HS-27A (cell line): ENCODE measurements around the gene MT1G.
"Not testable (repeated sequence)": the region's sequence is repeated elsewhere in the genome, so short reads cannot be mapped to it uniquely, and the experiment has no call there.

ENCODE experiments used
- DNase-seq: peaks from one replicate; pipeline ENCODE4 v3.0.0-alpha.2; 2012; ENCODE audit warnings: low read depth, missing footprints

The MT1G gene

DNA sequence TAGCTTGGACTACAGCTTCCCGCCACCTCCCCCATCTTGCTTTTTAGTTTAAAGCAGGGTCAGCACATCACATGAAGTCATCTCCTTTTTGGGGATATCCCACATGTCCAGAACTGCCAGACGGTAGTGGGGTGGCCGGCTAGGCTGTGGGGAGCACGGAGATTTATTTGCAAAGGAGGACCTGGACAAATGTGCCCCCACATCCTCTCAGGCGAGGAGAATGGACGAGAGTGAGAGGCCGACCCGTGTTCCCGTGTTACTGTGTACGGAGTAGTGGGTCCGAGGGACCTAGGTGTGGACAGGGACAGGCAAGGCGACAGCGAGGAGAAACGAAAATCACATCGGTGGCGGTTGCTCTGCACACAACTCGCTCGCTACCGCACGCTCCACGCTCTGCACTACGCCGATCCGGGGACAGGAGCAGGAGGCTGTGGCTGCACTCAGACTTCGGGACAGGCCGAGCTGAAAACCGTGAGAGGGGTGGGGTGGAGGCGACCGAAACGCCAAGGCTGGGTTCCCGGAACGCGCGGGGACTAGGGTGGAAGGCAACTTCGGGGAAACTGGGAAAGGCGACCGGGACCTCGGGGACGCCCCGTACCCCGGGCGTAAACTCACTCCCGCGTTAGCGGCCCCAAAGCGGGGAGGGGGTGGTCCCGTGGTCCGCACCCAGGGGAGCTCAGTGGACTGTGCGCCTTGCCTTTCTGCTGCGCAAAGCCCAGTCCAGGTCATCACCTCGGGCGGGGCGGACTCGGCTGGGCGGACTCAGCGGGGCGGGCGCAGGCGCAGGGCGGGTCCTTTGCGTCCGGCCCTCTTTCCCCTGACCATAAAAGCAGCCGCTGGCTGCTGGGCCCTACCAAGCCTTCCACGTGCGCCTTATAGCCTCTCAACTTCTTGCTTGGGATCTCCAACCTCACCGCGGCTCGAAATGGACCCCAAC lies 29.8 kb downstream of the MT1G start, which contains the start of gene MT1A:
TSS of gene MT1A (plus strand) at position 853 of the 937 bp plus-strand sequence. CDS start at position 926, 73 bp downstream.
- no peak for DNase-seq

DNA sequence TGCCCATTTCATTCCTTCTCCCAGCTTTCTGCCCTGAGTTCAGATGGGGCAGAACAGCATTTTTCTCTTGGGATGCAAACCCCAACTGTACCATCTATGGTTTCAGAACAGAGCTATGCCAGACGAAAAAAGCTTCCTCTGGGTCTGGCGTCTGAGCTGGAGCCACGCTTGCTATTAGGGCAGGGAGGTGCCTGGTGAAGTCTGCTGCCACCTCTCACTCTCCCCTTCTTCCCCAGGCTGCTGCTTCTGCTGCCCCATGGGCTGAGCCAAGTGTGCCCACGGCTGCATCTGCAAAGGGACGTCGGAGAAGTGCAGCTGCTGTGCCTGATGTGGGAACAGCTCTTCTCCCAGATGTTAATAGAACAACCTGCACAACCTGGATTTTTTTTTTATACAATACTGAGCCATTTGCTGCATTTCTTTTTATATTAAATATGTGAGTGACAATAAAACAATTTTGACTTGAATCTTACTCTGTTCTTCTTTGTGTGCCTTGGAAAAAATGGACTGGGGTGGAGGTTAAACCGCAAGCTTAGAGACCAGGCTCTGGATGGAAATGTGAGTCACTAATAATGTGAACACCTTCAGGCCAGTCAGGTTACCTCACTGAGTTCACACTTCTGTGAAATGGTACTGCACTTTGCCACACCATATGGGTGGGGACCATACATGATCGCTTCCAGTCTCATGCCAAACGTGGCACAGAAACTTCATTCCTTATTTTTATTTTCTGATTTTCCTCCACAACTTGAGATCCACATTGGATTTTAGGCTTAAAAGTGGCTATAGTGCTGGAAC lies 31.1 kb downstream of the MT1G start:
- DNase-seq = no peak

DNA sequence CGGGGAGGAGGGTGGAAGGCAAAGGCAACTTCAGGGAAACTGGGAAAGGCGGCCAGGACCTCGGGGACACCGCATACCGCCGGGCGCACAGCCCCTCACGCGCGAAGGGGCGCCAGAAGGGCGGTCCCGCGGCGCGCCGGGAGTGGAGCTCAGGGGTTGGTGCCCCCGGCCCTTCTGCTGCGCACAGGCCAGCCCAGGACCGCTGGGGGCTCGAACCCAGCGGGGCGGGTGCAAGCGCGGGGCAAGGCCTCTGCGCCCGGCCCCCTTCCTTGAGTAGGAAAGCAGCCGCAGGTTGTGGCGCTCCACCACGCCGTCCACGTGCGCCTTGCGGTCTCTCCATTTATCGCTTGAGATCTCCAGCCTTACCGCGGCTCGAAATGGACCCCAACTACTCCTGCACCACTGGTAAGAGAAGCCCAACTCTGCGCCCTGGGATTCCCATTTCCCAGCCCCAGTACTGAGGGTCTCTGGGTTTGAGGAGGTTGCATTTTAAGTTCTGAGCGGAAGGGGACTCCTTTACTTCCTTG lies 32.4 kb downstream of the MT1G start:
- DNase-seq = no peak

DNA sequence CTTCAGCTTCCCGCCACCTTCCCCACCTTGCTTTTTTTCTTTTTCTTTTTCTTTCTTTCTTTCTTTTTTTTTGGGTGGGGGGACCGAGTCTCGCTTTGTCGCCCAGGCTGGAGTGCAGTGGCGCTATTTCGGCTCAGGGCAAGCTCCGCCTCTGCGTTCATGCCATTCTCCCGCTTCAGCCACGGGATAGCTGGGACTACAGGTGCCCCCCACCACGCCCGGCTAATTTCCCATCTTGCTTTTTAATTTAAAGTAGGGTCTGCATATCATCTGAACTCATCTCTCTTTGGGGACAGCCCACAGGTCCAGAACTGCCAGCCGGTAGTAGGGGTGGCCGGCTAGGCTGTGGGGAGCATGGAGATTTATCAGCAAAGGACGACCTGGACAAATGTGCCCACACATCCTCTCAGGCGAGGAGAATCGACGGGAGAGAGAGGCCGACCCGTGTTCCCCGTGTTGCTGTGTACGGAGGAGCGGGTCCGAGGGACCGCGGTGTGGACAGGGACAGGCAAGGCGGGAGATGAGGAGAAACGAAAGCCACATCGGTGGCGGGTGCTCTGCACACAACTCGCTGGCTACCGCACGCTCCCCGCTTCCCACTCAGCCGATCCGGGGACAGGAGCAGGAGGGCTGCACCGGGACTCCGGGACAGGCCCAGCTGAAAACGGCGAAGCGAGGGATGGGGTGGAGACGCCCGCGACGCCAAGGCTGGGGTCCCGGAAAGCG lies 33.0 kb downstream of the MT1G start:
- DNase-seq = no peak

DNA sequence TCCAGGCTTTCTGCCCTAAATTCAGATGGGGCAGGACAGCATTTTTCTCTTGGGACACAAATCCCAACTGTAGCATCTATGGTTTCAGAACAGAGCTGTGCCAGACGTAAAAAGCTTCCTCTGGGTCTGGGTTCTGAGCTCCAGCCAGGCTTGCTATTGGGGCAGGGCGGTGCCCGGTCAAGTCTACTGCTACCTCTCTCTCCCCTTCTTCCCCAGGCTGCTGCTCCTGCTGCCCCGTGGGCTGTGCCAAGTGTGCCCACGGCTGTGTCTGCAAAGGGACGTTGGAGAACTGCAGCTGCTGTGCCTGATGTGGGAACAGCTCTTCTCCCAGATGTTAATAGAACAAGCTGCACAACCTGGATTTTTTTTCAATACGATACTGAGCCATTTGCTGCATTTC lies 34.3 kb downstream of the MT1G start:
- DNase-seq = no peak

DNA sequence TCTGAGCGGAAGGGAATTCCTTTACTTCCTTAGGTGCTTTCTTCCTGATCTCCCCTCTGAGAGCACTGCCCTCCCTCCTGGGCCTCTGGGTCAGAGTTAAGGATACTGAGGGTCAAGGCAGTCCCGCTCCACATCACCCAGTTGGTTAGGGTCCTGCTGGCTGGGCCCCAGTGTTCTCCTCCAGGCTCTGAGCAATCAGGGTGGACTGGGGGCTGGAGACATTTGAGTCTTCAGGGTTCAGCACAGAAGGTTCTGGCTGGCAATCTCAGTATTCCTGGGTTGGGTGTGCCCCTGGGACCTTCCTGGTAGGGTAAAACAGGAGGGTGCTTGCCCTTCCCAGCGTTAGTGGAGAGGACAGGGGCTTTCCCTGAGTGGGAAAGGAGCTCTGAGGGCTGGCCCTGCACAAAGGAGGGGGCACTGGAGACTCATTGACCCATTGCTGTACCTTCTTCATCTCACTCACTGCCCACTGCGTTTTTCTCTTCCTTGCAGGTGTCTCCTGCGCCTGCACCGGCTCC lies 35.0 kb downstream of the MT1G start:
- no peak for DNase-seq

DNA sequence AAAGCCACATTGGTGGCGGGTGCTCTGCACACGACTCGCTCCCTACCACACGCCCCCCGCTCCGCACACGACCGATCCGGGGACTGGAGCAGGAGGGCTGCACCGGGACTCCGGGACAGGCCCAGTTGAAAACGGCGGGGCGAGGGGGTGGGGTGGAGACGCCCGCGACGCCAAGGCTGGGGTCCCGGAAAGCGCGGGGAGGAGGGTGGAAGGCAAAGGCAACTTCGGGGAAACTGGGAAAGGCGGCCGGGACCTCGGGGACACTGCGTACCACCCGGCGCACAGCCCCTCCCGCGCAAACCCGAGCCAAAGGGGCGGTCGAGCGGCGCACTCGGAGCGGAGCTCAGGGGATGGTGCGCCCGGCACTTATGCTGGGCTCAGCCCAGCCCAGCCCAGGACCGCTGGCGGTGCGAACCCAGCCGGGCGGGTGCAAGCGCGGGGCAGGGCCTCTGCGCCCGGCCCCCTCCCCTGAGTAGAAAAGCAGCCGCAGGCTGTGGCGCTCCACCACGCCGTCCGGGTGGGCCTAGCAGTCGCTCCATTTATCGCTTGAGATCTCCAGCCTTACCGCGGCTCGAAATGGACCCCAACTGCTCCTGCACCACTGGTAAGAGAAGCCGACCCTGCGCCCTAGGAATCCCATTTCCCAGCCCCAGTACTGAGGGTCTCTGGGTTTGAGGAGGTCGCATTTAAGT lies 35.6 kb downstream of the MT1G start, which contains the start of gene MT1M:
TSS of gene MT1M (plus strand) at position 504 of the 692 bp plus-strand sequence. CDS start at position 577, 73 bp downstream.
- DNase-seq = no peak

DNA sequence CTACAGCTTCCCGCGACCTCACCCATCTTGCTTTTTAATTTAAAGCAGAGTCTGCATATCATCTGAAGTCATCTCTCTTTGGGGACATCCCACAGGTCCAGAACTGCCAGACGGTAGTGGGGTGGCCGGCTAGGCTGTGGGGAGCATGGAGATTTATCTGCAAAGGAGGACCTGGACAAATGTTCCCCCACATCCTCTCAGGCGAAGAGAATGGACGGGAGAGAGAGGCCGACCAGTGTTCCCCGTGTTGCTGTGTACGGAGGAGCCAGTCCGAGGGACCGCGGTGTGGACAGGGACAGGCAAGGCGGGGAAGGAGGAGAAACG lies 36.1 kb downstream of the MT1G start:
- no peak for DNase-seq

DNA sequence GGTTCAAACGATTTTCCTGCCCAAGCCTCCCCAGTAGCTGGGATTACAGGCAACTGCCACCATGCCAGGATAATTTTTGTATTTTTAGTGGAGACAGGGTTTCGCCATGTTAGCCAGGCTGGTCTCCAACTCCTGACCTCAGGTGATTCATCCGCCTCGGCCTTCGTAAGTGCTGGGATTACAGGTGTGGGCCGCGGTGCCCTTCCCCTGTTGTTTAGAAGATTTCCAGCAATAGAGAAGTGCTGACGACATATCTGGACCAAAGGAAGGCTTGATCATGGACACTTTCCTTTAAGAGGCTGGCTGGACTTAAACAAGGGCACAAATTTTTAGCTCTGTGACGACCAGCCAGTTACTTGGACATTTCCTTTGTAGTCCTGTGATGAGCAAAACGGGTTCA lies 36.7 kb downstream of the MT1G start:
- no peak for DNase-seq

DNA sequence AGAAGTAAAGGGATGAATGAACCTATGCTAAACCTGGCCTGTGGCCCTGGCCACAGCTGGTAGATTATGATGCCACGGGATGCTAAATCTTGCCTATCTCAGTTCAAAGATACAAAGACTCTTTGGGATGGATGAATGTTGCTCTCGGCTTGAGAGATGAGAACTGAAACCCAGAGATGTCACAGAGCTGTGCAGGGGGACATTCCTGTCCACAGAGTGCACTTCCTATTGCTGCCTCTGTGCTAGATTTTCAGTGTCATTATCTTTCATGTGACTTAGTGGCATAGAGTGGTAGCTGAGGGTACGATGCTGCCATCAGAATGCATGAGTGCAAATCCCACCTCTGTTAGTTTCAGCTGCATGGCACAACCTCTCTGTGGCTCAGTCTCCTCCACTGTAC lies 37.7 kb downstream of the MT1G start:
- no peak for DNase-seq

DNA sequence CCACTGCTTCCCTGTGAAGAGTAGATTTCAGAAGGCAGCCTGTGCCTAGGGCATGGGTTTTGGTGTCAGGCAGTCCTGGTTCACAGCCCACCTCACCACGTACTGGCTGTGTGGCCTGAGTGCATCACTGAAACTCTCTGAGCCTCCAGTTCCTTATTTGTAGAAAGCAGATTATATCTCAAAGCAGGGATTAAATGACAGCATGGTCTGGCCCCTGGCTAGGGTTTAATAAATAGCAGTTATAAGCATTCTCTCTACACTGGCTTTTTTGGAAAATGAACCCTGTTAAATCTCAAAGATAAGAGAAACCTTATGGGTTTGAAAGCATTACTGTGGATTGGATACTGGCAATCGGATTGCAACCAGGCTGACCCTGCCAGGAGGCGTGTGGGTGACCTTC lies 38.3 kb downstream of the MT1G start:
- no peak for DNase-seq

DNA sequence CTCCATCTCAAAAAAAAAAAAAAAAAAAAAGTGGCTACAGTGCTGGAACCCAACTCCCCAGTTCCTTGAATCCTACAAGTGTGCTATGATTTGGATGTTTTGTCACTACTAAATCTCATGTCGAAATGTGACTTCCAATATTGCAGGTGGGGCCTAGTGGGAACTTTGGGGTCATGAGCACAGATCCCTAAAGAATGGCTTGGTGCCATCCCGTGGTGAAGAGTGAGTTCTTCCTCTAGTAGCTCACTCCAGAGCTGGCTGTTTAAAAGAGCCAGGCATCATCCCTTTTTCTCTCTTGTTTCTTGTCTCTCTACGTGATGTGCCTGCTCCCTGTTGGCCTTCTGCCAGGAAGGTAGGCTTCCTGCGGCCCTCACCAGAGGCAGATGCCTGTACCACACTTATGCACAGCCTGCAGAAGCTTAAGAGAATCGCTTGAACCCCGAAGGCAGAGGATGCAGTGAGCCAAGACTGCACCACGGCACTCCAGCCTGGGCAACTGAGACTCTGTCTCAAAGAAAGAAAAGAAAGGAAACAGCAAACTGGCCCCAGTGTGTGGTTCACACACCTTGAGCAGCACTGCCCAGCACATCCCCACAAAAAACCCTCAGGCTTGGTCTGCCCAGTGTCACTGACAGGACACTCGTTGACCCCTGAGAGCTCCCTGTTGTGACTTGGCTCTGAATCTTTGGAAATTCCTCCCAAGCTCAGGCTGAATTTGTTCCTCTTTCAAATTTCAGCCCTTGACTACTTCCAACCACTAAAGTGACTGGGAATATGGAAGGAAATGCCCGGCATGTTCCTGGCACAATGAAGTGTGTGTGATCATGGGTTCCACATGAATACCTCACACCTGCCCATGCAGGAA lies 39.1 kb downstream of the MT1G start:
- DNase-seq = no peak

DNA sequence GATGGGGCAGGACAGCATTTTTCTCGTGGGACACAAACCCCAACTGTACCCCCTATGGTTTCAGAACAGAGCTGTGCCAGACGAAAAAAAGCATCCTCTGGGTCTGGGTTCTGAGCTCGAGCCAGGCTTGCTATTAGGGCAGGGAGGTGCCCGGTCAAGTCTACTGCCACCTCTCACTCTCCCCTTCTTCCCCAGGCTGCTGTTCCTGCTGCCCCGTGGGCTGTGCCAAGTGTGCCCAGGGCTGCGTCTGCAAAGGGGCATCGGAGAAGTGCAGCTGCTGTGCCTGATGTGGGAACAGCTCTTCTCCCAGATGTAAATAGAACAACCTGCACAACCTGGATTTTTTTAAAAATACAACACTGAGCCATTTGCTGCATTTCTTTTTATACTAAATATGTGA lies 41.2 kb downstream of the MT1G start:
- no peak for DNase-seq

DNA sequence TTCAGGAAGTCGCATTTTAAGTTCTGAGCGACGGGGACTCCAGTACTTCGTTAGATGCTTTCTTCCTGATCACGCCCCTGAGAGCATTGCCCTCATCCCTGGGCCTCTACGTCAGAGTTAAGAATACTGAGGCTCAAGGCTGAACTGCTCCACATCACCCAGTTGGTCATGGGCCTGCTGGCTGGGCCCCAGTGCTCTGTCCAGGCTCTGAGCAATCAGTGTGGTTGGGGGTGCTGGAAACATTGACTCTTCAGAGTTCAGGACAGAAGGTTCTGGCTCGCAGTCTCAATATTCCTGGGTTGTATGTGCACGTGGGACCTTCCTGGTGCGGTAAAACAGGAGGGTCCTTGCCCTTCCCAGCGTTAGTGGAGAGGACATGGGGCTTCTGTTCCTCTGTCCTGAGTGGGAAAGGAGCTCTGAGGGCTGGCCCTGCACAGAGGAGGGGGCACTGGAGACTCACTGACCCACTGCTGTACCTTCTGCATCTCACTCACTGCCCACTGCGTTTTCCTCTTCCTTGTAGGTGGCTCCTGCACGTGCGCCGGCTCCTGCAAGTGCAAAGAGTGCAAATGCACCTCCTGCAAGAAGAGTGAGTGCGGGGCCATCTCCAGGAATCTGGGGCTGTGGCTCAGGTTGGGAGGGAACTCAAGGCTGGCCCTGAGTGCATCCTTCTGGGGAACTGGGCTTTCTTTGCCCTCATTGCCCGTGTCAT lies 41.8 kb downstream of the MT1G start:
- DNase-seq = no peak

DNA sequence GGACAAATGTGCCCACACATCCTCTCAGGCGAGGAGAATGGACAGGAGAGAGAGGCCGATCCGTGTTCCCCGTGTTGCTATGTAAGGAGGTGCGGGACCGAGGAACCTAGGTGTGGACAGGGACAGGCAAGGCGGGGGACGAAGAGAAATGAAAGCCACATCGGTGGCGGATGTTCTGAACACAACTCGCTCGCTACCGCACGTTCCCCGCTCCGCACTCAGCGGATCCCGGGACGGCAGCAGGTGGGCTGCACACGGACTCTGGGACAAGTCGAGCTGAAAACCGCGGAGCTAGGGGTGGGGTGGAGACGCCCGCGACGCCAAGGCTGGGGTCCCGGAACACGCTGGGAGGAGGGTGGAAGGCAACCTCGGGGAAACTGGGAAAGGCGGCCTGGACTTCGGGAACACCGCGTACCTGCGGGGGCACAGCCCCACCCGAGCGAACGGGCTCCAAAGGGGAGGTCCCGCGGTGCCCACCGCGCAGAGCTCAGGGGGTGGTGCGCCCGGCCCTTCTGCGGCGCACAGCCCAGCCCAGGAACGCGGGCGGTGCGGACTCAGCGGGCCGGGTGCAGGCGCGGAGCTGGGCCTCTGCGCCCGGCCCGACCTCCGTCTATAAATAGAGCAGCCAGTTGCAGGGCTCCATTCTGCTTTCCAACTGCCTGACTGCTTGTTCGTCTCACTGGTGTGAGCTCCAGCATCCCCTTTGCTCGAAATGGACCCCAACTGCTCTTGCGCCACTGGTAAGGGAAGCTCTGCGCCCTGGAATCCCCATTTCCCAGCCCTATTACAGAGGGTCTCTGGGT lies 42.5 kb downstream of the MT1G start, which contains the start of gene MT1E:
TSS of gene MT1E (plus strand) at position 642 of the 803 bp plus-strand sequence. CDS start at position 713, 71 bp downstream.
- DNase-seq = peak; percentile 64

DNA sequence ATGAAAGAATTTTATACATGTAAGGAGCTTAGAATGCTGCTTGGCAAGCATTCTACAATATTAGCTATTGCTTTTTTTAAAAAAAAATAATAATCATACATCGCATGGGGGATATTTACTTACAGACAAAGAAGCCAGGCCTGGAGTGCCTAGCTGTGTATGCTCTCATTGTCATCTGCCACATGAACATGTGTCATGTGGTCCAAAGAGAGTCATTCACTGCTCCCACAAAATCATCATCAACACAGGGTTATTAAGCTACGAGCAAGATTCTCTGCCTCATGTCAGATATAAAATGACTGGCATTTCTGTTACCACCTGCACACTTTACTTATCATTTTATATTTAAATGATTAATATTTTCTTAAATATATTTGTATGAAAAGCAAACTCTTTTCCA lies 44.2 kb downstream of the MT1G start:
- DNase-seq = no peak

DNA sequence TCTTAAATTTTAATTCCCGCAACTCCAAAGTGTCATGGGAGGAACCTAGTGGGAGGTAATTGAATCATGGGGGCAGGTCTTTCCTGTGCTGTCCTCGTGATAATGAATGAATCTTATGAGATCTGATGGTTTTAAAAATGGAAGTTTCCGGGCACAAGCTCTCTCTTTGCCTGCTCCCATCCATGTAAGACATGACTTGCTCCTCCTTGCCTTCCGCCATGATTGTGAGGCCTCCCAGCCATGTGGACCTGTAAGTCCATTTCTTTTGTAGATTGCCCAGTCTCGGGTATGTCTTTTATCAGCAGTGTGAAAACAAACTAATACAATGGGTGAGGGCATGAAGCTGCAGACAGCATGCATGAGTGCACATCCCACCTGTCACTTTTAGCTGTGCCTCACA lies 44.7 kb downstream of the MT1G start:
- DNase-seq = not testable (repeated sequence)

DNA sequence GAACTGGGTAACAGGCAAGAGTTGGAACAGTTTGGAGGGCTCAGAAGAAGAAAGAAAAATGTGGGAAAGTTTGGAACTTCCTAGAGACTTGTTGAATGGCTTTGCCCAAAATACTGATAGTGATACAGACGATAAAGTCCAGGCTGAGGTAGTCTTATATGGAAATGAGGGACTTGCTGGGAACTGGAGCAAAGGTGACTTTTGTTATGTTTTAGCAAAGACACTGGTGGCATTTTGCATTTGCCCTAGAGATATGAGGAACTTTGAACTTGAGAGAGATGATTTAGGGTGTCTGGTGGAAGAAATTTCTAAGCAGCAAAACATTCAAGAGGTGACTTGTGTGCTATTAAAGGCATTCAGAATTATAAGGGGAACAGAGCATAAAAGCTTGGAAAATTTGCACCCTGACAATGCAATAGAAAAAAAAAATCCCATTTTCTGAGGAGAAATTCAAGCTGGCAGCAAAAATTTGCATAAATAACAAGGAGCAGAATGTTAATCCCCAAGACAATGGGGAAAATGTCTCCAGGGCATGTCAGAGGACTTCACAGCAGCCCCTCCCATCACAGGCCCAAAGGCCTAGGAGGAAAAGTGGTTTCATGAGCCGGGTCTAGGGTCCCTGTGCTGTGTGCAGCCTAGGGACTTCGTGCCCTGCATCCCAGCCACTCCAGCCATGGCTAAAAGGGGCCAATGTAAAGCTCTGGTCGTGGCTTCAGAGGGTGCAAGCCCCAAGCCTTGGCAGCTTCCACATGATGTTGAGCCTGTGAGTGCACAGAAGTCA lies 46.0 kb downstream of the MT1G start:
- not testable (repeated sequence) for DNase-seq
